LHCN-M2 (cell line): ENCODE measurements around the gene RPA1. TPM values are rescaled to one million over a fixed set of nuclear protein-coding genes. Genes with fewer than 3 reads are reported as not detected.
"Not testable (repeated sequence)": the region's sequence is repeated elsewhere in the genome, so short reads cannot be mapped to it uniquely, and the experiment has no call there.

Source experiments
- DNase-seq: peaks from one replicate; pipeline ENCODE4 v3.0.0-alpha.2; 2012; ENCODE audit warnings: low read depth
- total RNA-seq: library from RNA; depleted of rRNA; stranded (reverse); fragments of >200 nt; gene quantifications from 2 replicates; pipeline ENCODE4 v1.2.3, GENCODE V29; 2014

RPA1 gene
- total RNA-seq, 1 experiment from 2014 or later: 28.1 TPM

DNA sequence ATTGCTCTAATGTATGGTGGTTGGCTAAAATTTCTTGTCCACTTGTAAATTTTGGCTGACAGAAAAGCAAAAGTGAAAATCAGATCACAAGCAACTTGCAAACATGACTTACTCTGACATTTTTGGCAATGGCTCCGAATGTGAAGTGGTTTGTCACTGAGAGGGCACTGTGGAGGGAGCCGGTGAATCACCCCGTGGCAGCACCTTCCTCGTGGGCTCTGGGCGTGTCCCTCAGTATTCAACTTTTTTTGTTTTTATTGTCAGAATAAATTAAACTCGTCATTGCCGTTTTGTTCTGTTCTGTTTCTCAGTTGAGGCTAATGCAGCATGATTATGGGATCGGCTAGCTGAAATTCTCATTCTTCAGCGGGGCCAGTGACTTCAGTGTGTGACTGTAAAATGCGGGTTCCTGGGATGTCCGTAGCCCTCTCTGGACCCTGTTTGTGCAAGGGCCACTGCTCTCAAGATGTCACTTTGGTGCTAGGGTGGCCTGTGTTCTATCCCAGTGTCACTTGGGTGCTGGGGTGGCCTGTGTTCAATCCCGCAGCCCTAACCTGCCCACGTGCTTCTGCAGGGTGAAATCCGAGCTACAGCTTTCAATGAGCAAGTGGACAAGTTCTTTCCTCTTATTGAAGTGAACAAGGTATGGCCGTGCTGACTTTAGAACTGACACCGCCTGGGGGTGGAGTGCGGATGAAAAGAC is 48.8 kb downstream of the RPA1 start:
- DNase-seq: no peak

- peak; percentile 21 for DNase-seq
Measured at GRCh38 chr17:1880851-1881630, 51.2 kb downstream of the RPA1 start.

- DNase-seq: peak; percentile 29
Measured at GRCh38 chr17:1882836-1883235, 53.0 kb downstream of the RPA1 start.

- DNase-seq: no peak
Measured at GRCh38 chr17:1883536-1883935, 53.7 kb downstream of the RPA1 start.

- DNase-seq: no peak
Measured at GRCh38 chr17:1888741-1889140, 58.9 kb downstream of the RPA1 start.

GRCh38 chr17:1890758-1891450 is 61.1 kb downstream of the RPA1 start:
- DNase-seq: no peak

DNA sequence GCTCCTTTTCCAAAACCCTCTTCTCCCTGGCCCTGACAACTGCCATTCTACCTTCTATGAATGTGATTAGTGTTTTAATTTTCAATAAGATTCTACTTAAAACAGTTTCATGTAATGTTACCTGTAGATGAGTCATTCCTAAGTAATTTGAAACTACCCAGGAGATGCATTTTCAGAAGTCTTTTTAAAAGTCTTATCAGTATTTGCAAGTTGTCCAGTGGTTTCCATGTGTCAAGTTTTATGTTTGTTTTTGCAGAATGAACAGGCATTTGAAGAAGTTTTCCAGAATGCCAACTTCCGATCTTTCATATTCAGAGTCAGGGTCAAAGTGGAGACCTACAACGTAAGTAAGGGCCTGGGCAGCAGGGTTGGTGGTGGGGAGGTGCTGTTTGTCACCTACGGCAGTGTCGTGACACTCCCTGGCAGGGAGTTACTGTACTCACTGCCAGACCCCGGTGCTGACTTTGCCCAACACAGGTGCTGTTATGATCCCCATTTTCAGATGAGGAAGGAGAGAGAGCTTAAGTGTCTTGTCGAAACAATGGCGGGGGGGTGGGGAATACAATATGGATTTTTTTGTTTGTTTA is 65.0 kb downstream of the RPA1 start:
- DNase-seq: no peak

DNA sequence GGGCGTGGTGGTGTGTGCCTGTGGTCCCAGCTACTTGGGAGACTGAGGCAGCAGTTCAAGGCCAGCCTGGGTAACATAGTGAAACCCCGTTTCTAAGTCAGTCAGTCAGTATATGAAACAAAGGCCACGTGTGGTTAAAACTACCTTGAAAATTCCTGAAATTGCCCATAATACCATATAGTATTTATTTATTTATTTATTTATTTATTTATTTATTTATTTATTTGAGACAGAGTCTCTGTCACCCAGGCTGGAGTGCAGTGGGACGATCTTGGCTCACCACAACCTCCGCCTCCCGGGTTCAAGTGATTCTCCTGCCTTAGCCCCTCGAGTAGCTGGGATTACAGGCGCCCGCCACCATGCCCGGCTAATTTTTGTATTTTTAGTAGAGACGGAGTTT is 65.7 kb downstream of the RPA1 start:
- not testable (repeated sequence) for DNase-seq

- no peak for DNase-seq
Measured at GRCh38 chr17:1896243-1897104, 66.7 kb downstream of the RPA1 start.

DNA sequence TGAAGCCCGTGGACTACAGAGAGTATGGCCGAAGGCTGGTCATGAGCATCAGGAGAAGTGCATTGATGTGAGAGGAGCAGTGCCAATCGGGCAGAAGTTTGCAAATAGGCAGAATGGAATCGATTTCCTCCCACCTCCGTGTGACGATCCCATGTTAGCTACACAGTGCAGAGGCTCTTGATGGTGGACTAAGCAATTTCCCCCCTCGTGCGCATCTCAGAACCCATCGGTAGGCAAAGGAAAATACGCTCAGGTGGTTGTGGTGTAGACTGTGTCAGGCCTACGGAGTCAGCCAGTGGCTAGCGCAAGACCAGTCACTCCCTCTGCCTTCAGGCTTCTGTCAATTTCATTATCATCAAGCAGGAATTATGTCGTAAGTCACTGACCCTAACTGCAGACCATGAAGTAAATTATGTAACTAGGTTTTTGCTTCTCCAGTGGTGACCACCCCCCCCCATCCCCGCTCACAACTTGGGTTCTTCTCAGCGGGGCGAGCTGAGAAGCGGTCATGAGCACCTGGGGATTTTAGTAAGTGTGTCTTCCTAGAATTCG is 67.4 kb downstream of the RPA1 start:
- DNase-seq: no peak

GRCh38 chr17:1898332-1898731 is 68.5 kb downstream of the RPA1 start:
- no peak for DNase-seq

DNA sequence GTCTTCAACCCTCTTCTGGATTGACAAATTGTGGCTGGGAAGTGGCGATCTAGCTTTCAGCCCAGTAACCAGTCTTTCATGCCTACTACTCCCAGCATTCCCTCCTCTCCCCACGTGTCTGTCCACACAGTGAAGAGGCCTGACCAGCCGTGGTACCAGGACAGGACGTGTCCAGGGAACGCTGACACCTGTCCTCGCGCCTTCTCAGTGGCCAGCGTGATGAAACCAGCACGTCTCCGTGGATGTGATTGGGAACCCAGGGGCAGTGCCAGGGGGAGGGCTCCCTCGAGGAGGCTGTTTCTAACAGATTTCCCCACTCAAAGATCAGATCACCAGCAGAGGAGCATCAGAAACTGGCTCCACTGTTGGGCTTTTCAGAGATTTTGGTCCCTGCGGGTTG is 69.1 kb downstream of the RPA1 start:
- no peak for DNase-seq

DNA sequence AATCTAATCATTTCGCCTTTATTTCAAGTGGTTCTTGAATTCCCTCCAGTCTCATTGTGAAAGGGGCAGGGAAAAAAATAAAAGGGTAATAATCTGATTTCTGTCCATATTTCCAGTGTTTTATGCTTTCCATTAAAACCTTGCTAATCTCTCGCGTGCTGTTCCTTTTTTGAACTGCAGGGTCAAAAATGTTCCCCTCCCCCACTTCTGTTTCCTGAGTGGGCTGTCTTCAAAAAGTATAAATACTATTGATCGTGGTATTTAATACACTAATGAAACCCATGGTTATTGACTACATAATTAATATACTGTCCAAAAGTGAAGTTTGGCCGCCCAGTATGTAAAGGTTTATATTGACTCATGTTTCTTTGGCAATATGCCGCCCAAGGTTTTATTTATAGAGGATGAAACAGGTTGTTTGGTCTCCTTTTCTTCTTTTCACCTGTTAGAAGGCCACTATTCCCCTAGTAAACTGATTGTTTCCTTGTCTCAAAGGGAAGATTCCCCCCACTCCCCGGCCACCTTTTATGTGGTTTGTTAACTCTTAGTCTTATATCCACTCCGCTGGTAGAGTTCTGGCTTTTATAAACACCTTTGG is 69.7 kb downstream of the RPA1 start:
- no peak for DNase-seq

DNA sequence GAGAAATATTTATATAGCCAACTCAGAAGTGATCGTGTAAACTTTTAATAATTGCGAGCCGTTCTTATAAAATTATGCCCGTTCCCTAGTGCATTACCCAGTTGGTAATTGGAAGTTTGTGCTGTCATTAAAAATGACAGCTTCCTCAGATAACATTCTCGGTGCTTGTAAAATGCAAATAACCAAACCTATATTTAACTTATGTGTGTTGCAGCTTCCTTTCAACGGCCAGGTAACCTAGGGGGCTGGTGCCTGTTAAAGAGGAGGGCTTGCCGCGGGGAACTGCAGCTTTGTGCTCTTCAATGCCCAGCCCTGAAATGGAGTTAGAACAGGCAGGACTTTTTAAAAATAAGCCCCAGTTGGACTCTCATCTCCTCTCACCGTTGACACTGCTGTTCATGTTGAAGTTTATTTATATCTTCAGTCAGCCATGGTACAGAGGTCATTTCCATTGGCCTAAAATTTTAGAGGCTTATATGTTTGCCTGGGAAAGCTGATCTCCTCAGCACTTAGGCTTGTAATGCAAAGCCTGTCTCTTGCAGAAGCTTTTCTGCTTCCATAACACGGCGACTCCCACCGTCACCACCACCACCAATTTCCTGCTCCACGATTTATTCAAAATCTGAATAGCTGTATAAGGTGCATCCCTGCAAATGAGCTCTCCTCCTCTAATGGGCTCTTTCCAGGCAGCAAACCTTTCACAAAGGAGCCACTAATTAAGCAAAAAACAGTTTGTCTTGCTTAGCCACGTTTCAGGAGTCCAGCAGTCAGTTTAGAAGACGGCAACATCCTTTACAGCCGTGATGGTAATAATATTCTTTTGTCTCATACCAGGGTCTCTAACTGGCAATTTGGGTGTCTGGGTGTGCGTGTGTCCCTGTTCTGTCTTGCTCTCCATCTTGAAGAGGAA is 74.7 kb downstream of the RPA1 start:
- no peak for DNase-seq

- no peak for DNase-seq
Measured at GRCh38 chr17:1905190-1905913, 75.5 kb downstream of the RPA1 start.

GRCh38 chr17:1906662-1907101 is 76.9 kb downstream of the RPA1 start:
- DNase-seq: no peak

DNA sequence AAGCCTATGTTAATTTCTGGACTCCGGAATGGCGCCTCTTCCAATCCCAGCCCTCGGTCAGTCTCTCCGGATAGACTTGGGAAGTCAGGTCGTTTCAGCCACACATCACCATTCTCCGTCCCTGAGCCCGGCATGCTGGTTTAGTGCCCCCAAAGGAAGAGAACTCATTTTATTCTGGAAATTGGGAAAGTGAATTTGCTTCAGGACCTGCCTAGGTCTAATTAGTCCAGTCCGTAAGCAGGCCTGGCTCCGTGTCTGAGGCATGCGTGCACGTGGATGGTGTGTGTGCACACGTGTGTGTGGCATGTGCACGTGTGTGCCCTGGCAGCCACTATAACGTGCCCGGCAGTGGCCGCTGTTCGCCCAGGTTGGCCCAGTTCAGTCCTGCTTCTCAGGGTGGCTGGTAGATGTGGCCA is 77.4 kb downstream of the RPA1 start:
- no peak for DNase-seq

DNA sequence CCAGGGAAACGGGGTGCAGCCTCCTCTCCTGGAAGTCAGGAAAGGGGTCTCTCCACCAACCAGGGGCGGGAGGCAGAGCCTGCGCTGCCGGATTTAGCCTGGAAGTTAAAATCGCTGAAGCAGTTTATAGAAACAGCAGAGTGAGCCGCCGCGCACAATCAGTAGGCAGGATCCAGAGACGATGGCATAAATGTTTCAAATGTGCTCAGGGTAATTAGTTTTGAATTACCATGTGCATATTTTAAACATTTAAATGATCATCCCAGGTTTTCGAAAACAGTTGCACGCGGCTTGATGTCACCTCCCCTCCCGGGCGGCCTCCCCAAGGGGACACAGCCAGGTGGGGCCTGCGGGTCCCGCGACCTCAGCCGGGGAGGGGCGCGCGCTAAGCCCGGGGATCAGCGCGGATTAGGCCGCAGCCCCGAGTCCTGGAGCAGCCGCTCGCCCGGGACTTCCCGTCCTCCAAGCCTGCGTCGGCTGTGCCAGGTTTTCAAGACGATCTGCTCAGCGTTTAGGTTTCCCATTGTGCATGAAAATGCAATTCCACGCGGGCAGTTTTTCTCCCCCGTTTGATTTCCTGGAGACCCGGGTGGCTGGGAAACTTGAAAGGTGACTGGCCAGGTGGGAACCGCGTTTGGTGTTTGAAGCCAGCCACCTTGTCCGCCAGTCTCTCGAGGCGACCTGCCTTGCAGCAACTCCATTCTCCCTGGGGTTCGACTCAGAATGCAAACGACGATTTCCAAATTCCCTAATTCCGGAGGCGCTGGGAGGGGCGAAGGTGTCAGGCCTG is 78.3 kb downstream of the RPA1 start:
- peak; percentile 5 for DNase-seq
